ENCODE results near the gene NEK1. TPM values are rescaled to one million over a fixed set of nuclear protein-coding genes. Genes with fewer than 3 reads are reported as not detected.
A peak's percentile ranks its signal among the peaks of the same experiment; 100 is the strongest.

Gene NEK1
- total RNA-seq, result 10 to 100 TPM; 18.8 to 33.8 (median 25.0) TPM

- intact Hi-C loops (cut with DNase I; ENCODE audit: low total_unique reads), result loop anchor here (10.0 kb wide), 1 partner anchor 413 kb away; the partner anchor contains the start of gene MFAP3L
- Histone ChIP-seq H3K4me3 (peak within 1 kb of the TSS; percentile 85 to 94), H3K9me3 (no peaks in the 10 kb centered on the region), H3K36me3 (no peaks in the 10 kb centered on the region), H3K27me3 (no peaks in the 10 kb centered on the region), H3K4me1 (peaks cover 0 to 8% of the 10 kb centered on the region in 2 donors), H3K27ac (peak within 1 kb of the TSS; percentile 89 to 96)
- DNase-seq, result peak; percentile 85
- TF ChIP-seq CTCF (IDR thresholded peaks at IDR 0.05), result peak in 1 of 4 experiments; percentile 17
- peak; percentile 79 to 90 for TF ChIP-seq POLR2A (IDR thresholded peaks at IDR 0.05)
These were observed at the start of gene NEK1 for GRCh38 chr4:169611991-169612870. NEK1 (minus strand) TSS chr4:169612583; CDS start chr4:169602630, 9,953 bp downstream.

GRCh38 chr4:169661761-169662160, 49.4 kb upstream of the NEK1 start:
- Histone ChIP-seq H3K27me3 (no peaks in the 10 kb centered on the region), H3K36me3 (no peaks in the 10 kb centered on the region), H3K27ac (no peak overlapping the region), H3K4me1 (peaks cover 0 to 5% of the 10 kb centered on the region in 2 donors), H3K4me3 (no peak overlapping the region), H3K9me3 (no peaks in the 10 kb centered on the region)
- DNase-seq, result no peak
- intact Hi-C loops (cut with DNase I; ENCODE audit: low total_unique reads), result no loop called here
- TF ChIP-seq POLR2A (IDR thresholded peaks at IDR 0.05), result no peak
- no peak for TF ChIP-seq CTCF (IDR thresholded peaks at IDR 0.05)

- no peak for DNase-seq
- H3K4me3 ChIP-seq, result no peak overlapping the region
- H3K27ac ChIP-seq, result peak overlapping the region; percentile 71 to 87
- H3K9me3 ChIP-seq, result no peaks in the 10 kb centered on the region
- TF ChIP-seq CTCF (IDR thresholded peaks at IDR 0.05) (no peak), POLR2A (IDR thresholded peaks at IDR 0.05) (no peak)
- intact Hi-C loops (cut with DNase I; ENCODE audit: low total_unique reads), result no loop called here
- no peaks in the 10 kb centered on the region for H3K27me3 ChIP-seq
- H3K4me1 ChIP-seq, result peaks cover 0 to 5% of the 10 kb centered on the region in 2 donors
- no peaks in the 10 kb centered on the region for H3K36me3 ChIP-seq
These were observed 48.5 kb upstream of the NEK1 start for GRCh38 chr4:169660929-169661328.

GRCh38 chr4:169659716-169660670, 47.6 kb upstream of the NEK1 start:
- Histone ChIP-seq H3K4me1 (peaks cover 0 to 5% of the 10 kb centered on the region in 2 donors), H3K36me3 (no peaks in the 10 kb centered on the region), H3K27ac (peak overlapping the region; percentile 71 to 87), H3K9me3 (no peaks in the 10 kb centered on the region), H3K27me3 (no peaks in the 10 kb centered on the region), H3K4me3 (peak overlapping the region; percentile 34 to 35)
- TF ChIP-seq POLR2A (IDR thresholded peaks at IDR 0.05) (peak; percentile 51 to 60), CTCF (IDR thresholded peaks at IDR 0.05) (no peak)
- DNase-seq, result peak; percentile 60 to 87
- intact Hi-C loops (cut with DNase I; ENCODE audit: low total_unique reads), result no loop called here

Measured in uterus (tissue), 4 donors.